ENCODE results near the gene CSNK2A1.
A peak's percentile ranks its signal among the peaks of the same experiment; 100 is the strongest.
"Not testable (repeated sequence)": the region's sequence is repeated elsewhere in the genome, so short reads cannot be mapped to it uniquely, and the experiment has no call there.

CSNK2A1 gene

DNA sequence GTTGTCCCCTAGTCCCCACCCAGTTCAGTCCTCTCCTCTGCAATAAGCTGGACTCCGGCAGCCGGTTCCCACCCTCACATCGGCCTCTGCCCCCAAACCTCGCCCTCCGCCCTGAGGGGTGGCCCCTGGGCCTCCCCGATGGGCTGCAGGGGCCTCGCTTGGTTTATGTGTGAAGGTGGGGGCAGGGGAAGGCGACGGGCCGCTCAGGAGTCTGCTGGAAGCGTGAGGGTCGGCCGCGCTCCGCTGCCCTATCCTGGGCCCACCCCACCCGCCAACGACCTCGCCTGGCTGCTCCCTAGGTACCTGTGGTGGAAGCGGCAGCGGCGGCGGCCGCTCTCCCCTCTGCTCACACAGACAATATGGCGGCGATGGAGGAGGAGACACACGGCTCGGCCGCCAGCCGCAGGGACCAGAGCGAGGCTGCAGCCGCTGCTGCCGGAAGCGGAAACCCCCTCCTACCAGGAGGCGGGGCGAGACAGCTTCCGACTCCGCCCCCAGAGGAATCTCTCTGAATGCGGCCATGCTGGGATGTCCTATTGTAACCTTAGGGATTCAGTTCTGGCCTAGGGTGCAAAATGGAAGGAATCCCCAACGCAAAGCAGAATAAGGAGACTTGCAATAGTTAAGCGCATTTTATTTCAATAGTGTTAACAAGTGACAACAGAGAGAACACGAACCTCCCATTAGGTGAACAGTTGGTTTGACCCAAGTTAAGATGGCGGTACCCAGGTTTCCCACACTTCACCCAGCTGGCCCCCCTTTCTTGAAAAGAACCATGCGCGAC is at the start of gene CSNK2A1:
Gene CSNK2A1 (minus strand): TSS at position 422 of the 784 bp plus-strand sequence. CDS start 35,239 bp downstream, outside the sequence.
- peak; percentile 83 for DNase-seq (ENCODE audit: low read depth)
- H3K4me3 ChIP-seq (ENCODE audit: low read depth, low read length): peak within 1 kb of the TSS; percentile 99

GRCh38 chr20:592506-592905 is 48.9 kb upstream of the CSNK2A1 start:
- no peak overlapping the region for H3K4me3 ChIP-seq (ENCODE audit: low read depth, low read length)
- DNase-seq (ENCODE audit: low read depth): no peak

DNA sequence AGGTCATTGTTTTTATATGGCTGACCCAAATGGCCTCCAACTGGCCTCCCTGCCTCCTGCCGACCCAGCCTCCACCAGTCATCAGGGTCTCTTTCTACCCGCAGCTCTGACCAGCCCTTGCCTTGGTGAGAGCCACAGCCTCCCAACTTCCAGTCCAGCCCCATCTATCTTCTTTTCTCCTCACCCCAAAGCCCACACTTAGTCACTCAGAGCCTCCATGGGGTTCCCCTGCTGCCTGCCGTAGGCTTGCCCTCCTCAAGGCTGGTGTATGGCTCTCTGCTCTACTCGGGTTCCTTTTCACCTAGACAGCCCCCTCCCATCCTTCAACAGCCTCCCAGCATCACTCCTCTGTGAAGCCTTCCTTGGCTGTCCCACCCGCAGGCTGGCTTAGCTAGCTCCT is 48.4 kb upstream of the CSNK2A1 start:
- no peak for DNase-seq (ENCODE audit: low read depth)
- H3K4me3 ChIP-seq (ENCODE audit: low read depth, low read length): no peak overlapping the region

- DNase-seq (ENCODE audit: low read depth): no peak
- H3K4me3 ChIP-seq (ENCODE audit: low read depth, low read length): no peak overlapping the region
Measured at GRCh38 chr20:588932-589672, 45.5 kb upstream of the CSNK2A1 start.

GRCh38 chr20:588476-588875 is 44.9 kb upstream of the CSNK2A1 start:
- no peak overlapping the region for H3K4me3 ChIP-seq (ENCODE audit: low read depth, low read length)

DNA sequence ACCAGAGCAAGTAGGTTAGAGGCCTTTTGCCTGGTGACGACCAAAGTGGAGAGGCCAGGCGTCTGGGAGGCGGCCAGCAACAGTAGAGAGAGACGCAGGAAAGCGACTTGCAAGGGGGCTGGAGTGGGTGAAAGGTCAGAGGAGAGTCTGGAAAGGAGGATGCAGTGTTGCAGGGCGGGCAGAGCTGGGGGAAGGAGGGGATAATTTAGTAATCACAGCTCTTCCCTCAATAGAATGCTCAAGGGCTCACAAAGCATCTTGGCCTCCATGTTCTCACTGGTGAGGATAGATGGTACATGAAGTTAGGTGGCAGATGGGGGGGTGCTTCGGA is 41.3 kb upstream of the CSNK2A1 start:
- DNase-seq (ENCODE audit: low read depth): no peak
- no peak overlapping the region for H3K4me3 ChIP-seq (ENCODE audit: low read depth, low read length)

More at GRCh38 chr20:588476-588875, 44.9 kb upstream of the CSNK2A1 start:
- no peak for DNase-seq (ENCODE audit: low read depth)

DNA sequence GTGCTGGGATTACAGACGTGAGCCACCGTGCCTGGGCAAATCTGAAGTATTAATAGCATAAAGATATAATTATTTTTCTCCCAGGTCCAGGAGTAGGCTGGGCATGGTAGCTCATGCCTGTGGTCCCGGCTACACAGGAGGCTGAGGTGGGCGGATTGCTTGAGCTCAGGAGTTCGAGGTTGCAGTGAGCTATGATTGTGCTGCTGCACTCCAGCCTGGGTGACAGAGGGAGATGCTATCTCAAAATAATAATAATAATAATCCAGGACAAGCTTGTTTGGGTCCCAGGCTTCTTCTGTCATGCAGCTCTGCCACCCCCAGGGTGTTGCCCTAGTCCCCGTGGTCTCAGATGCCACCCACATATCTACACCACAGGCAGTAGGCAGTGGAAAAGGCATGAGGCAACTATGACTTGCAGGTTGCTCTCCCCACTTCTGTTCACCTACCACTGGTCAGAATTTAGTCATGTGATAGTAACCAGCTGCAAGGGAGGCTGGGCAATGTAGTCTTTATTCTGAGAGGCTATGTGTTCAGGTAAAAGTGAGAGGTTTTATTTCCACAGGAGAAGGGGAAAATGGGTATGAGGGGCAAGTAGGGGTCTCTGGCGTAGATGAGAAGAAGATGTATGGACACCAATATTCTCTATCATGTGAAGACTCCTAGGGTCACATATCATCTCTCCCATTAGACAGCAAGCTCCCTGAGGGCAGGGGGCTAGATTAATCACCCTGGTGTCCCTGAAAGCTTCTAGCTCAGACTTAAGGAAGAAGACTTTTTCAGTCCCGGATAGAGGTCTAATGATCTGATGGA is 40.8 kb upstream of the CSNK2A1 start:
- H3K4me3 ChIP-seq (ENCODE audit: low read depth, low read length): no peak overlapping the region
- no peak for DNase-seq (ENCODE audit: low read depth)

DNA sequence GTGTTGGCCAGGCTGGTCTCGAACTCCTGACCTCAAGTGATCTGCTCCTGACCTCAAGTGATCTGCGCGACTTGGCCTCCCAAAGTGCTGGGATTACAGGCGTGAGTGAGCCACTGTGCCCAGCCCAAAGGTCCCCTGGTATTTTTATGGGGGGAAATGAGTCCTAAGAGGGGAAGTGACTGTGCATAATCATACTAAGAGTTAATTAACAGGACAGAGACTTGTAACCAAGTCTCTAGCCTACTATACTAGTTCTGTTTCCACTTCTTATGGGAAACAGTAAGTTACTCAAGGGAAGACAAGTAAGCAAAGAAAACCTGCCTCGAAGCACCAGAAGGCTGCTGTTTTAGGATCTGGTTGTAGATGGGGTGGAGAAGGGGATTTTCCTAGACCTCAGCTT is 38.6 kb upstream of the CSNK2A1 start:
- no peak overlapping the region for H3K4me3 ChIP-seq (ENCODE audit: low read depth, low read length)
- DNase-seq (ENCODE audit: low read depth): no peak

- DNase-seq (ENCODE audit: low read depth); H3K4me3 ChIP-seq (ENCODE audit: low read depth, low read length): not testable (repeated sequence)
Measured at GRCh38 chr20:578940-579690, 35.5 kb upstream of the CSNK2A1 start.

GRCh38 chr20:577167-577791 is 33.7 kb upstream of the CSNK2A1 start:
- DNase-seq (ENCODE audit: low read depth): no peak
- no peak overlapping the region for H3K4me3 ChIP-seq (ENCODE audit: low read depth, low read length)

DNA sequence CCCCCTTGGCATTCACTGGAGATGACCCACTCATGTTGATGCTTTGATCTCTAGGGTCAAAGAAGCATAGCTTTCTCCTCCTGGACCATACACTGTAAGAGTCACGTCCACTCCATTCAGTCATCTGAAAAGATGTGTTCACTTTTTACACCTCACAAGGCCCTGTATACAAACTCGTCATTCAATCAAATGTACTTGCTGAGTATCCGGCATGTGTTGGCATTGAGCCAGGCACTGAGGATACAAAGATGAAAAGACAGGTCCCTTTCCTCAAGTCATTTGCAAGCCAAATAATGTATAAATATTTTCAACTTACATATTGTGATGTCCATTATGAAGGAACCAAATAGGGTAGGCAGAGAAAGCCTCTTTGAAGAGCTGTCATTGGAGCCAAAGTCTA is 32.6 kb upstream of the CSNK2A1 start:
- DNase-seq (ENCODE audit: low read depth): no peak
- H3K4me3 ChIP-seq (ENCODE audit: low read depth, low read length): no peak overlapping the region

DNA sequence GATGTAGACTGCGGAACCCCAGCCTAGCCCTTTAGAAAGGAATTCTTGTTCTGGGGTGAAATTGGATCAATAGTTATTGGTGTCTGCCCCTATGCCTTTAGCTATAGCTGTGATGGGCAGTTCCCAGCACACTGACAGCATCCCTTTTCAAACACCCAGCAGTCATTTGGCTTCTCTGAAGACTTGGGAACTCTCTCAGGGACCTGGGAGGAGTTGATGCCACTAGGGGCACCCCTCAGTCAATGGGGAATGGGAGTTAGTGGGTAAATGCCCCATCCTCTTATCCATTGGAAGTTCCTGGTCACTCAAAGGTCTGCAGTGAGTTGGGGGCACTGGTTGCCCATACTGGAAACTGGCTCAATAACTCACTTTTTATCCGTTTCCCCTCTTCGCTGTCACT is 31.6 kb upstream of the CSNK2A1 start:
- no peak for DNase-seq (ENCODE audit: low read depth)
- H3K4me3 ChIP-seq (ENCODE audit: low read depth, low read length): no peak overlapping the region

DNA sequence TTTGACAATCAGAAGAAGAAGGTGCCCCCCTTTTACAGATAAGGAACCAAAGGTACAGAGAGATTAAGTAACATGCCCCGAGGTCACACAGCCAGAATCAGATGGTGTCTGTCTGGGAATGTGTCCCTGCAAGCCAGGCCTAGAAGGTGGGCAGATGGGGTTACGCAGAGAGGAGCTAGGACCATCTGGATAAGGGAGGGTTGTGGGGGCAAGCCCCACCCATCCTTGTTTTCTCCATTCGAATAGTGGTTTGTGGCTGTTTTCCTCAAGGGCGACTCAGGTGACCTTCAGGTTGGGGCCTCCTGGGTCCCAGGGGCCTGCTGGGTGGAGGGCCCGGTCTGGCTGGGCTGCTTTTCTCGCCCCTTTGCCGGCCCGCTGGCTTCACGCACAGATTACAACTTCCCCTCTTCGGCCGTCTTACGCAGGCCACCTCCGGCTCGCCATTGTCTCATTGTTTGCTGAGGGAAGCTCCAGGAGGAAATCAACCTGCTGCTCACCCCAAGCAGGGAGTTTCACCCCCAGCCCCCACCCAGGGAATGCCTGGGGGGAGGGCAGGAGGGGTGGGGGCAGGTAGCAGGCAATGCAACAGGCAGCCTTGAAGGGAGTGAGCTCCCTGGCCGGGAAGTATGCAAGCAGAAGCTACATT is 30.8 kb upstream of the CSNK2A1 start:
- DNase-seq (ENCODE audit: low read depth): no peak
- H3K4me3 ChIP-seq (ENCODE audit: low read depth, low read length): no peak overlapping the region

DNA sequence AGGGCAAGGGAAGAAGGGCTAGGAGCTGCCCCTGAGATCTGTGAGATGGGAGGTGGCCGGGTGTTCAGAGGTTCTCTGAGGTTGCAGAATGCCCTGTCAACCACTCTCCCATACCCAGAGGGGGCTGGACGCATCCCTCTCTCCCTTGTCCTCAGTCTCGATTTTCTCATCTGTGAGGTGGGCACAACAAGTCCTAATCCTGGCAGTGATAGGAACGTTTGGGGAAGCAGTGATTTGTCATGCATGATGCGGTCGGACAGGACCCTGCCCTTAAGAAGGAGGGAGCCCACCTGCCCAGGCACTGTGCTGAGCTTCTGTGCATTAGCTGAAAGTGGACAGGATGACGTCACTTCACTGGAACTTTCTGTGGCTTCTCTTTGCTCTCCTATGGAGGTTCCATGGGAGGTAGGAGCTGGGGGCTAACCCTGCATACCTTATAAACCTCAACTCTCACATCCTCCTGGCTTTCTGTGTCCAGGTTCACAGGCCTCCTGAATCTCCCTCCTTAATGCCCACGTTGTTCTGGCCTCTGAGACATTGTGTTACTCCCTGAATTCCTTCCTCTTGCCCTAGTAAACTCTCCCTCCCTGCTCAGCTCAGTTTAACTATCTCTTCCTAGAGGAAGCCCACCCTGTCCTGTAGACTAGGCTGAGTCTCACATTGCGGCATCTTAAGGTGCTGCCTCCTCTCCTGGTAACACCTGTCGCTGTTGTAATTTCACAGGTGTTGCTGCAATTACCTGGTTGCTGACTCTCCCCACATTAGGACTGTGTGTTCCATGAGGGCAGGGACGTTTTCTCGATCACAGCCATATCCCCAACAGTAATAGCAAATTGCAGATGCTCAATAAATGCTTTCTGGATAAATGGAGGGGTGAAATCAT is 30.1 kb upstream of the CSNK2A1 start:
- no peak overlapping the region for H3K4me3 ChIP-seq (ENCODE audit: low read depth, low read length)
- no peak for DNase-seq (ENCODE audit: low read depth)

DNA sequence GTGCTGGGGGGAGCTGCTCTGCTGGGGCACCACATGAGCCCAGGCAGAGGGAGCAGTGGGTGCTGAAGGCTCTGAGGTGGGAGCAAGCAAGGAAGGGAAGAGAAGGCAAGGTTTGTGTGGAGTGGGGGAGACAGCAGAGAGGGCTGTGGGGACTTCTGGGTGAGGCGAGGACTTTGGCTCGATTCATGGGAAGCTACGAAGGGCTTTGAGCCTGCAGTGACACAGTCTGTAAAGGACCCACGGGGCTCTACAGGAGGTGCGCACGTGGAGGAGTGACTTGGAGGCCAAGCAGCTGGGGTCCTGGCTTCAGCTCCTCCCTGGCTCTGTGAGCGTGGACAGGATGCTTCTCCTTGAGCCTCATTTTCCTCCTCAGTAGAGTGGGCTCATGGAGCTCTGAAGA is 29.1 kb upstream of the CSNK2A1 start:
- no peak overlapping the region for H3K4me3 ChIP-seq (ENCODE audit: low read depth, low read length)
- DNase-seq (ENCODE audit: low read depth): no peak

DNA sequence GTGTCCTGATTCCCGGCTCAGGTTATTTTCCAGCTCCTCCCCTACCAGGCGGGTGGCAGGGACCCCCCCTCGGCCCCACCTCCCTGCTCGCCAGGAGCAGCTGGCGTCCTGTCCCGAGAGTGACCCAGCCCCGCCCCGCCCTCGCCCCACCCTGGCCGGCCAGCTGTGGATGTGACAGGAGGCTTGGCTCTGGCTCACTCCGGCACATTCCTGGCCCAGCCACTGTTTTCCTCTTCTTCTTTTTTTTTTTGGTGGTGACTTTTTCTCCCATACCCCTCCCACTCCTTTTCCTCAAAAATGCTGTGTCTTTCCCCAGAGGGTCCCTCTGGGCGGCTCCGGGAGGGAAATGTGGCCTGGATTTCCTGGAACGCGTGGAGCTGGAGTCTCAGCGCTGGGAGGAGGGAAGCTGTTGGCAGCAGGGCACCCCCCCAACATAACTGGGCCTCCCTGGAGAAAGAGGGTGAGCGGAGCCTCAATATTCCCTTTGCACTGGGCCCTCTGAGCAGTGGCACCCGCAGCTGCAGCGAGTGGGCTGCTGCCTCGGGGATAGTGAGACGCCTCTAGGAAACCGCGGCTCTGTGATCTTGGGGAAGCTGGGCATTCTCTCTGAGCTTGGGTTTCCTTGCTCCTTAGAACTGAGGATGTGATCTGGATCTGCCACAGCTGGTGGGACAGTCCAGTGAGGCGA is 28.3 kb upstream of the CSNK2A1 start:
- no peak overlapping the region for H3K4me3 ChIP-seq (ENCODE audit: low read depth, low read length)
- no peak for DNase-seq (ENCODE audit: low read depth)
